GM18499 (cell line): Measurements from ENCODE around the gene FKBP15.
"Not testable (repeated sequence)": the region's sequence is repeated elsewhere in the genome, so short reads cannot be mapped to it uniquely, and the experiment has no call there.

Experiments used
- ATAC-seq: cut with Tn5 transposase; IDR thresholded peaks from one replicate; pipeline ENCODE4 v1.9.1; 2021; ENCODE audit warnings: moderate number of reproducible peaks; ENCODE audit not compliant: insufficient read depth, unreplicated experiment

The FKBP15 gene, protein sequence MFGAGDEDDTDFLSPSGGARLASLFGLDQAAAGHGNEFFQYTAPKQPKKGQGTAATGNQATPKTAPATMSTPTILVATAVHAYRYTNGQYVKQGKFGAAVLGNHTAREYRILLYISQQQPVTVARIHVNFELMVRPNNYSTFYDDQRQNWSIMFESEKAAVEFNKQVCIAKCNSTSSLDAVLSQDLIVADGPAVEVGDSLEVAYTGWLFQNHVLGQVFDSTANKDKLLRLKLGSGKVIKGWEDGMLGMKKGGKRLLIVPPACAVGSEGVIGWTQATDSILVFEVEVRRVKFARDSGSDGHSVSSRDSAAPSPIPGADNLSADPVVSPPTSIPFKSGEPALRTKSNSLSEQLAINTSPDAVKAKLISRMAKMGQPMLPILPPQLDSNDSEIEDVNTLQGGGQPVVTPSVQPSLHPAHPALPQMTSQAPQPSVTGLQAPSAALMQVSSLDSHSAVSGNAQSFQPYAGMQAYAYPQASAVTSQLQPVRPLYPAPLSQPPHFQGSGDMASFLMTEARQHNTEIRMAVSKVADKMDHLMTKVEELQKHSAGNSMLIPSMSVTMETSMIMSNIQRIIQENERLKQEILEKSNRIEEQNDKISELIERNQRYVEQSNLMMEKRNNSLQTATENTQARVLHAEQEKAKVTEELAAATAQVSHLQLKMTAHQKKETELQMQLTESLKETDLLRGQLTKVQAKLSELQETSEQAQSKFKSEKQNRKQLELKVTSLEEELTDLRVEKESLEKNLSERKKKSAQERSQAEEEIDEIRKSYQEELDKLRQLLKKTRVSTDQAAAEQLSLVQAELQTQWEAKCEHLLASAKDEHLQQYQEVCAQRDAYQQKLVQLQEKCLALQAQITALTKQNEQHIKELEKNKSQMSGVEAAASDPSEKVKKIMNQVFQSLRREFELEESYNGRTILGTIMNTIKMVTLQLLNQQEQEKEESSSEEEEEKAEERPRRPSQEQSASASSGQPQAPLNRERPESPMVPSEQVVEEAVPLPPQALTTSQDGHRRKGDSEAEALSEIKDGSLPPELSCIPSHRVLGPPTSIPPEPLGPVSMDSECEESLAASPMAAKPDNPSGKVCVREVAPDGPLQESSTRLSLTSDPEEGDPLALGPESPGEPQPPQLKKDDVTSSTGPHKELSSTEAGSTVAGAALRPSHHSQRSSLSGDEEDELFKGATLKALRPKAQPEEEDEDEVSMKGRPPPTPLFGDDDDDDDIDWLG

DNA sequence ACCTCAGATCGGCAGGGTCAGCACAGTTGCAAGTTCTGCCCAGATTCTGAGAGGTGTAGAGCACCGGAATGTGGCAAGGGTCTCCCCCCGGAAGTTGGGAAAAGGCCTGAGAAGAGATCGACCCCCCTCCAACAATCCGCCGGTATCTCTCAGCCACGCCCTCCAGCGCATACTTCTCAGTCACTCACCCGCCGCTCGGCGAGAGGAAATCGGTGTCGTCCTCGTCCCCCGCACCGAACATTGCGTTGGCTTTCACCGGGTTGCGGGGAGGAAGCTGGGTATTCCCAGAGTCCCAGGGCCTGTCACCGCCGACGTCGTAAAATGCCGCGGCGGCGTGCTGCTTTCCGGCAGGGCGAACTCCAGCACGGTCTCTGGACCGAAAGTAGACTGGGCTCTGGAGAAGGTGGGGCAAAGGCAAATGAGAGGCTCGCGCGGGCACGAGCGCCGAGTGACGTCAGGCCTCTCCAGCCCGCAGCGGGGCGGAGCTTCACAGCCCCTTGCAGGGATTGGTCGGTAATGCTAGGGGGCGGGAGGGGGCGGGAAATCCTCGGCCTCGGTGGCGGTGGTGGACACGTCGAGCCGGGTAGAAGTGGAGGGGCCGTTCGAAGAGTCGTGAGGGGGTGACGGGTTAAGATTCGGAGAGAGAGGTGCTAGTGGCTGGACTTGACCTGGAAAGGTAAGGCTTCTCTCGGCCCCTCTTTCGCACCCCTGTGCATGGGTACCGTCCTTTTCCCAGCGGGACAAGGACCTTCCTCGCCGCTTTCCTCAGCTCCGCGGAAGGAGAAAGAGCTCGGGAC, at the start of gene FKBP15, which contains the start of gene SLC31A1:
Gene FKBP15, minus strand, starts transcription at position 275 of the 797 bp plus-strand sequence. Its CDS starts 34 bp downstream, at position 241.
Gene SLC31A1, plus strand, starts transcription at position 542 of the 797 bp plus-strand sequence. CDS start 34,605 bp downstream, outside the sequence.
- ATAC-seq: peak; percentile 72

DNA sequence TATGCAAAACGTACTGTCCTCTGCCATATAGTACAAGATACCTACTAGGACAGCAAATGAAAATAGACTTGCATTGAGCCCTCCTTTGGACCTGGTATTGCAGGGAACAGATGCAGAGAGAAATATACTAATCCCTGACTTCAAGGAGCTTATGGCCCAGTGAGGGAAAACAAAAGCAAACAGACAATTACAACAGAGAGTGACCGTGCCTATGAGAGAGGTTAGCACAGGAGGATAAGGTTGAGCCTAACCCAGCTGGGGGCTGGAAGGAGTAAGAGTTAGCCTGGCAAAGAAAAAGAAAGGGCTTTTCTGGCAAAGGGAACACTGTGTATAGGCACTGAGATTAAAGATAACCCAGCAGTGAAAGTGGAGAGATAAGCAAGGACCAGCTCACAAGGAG, 48.8 kb upstream of the FKBP15 start:
- ATAC-seq: no peak

DNA sequence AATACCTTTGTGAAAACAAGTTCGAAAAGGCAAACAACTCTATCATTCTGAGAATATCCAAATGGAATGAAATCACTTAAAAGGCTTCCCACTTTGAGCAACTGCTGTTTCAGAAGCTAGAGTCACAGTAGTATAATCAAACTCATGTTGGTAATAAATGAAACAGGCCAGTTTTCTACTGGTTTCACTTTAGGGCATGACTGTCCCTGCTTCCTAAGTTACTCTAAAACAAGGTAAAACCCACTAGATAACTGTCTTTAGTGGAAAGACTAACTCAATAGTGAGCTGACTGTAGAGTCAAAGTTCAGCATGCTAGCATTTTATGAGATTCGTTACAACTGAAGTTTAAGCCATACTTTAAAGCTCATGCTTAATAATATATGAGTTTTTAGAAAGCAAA, 48.3 kb upstream of the FKBP15 start:
- ATAC-seq: no peak

DNA sequence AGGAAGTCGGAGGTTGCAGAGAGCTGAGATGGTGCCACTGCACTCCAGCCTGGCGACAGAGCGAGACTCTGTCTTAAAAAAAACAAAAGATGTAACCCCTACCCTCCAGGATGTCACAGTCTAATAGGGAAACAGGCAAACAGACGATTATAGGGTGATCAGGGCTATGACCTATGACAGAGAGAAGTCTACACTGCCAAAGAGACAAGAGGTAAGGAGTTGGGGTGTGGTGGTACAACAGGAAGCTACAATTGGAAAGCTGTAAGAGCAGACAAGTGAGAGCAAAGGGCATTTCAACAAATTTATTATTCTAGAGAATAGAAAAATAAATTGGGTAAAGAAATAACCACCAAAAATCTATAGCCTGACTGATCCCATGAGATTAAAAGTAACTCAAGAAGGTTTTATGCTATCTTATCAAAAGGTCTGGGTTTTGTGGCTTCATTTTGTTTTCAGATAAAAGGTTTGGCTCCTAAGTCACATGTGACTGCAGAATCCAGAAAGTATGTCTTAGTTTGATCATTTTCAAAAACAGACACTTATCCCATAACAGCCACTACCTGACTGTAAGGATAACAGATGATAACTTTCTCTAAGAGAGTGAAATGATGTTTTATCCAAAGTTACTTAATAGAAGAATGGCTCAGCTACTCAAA, 47.0 kb upstream of the FKBP15 start:
- ATAC-seq: no peak

DNA sequence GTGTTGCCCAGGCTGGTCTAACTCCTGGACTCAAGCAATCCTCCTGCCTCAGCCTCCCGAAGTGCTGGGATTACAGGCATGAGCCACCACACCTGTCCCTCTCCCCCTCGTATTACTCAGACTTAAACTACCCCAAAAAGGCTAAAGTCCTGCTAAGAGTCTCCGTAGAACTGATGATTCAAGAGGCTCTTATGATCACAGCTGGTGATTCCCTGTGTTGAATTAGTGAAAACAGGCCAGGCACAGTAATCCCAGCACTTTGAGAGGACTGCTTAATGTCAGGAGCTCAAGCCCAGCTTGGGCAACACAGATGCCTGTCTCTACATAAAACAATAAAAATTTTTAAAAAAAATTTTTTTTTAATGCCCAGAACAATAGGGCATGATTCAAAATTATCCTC, 45.1 kb upstream of the FKBP15 start:
- no peak for ATAC-seq

DNA sequence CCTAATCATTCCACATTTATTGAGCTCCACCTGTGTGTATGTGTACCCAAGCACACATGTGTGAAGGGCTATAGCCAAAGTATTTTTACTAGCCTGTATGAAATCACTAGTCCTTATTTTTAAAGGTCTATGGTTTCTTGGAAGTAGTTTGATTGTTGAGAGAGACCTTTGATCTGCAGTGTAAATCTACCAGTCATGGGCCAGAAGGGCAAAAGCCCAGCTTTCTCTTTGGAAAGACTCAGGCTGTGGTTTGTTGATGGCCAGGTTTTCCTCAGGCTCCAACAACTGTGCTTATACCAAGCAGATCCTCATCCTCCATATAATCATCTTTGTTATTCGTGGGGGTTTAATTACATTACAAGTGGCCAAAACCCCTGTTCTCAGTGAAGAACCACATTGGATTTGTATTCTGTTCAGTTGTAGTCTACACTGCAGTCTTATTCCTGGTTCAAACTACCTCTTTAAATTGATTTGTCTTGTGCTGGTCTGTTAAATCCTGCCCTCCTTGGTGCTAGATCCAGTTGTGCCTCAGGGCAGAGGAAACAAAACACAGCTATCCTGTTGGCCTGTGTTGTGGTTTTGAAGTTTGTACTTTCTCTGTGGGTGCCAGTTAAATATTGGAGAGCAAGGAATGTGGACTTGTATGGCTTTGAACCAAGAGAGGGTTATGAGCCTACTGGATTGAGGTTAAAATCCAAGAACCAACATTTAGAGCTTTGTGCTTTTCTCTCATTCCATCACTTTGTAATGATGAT, 41.0 kb upstream of the FKBP15 start:
- ATAC-seq: no peak

DNA sequence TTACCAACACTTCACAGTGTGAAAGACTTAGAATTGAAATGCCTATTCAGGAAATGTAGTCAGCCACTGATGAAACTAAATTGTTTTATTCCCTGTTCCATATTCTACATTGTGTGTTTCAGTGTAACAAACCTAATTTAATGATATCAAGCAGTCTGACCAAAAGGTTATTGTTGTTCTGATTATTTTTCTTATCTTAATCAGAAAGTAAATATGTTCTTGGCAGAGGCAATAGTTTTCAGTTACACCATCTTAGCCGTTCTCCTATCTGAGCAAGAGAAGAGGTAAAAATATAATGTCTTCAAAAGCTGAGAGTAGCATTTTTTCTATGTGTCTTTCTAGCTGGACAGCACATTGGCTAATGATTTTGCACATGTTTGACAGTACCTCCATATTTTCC, 37.2 kb upstream of the FKBP15 start:
- no peak for ATAC-seq

DNA sequence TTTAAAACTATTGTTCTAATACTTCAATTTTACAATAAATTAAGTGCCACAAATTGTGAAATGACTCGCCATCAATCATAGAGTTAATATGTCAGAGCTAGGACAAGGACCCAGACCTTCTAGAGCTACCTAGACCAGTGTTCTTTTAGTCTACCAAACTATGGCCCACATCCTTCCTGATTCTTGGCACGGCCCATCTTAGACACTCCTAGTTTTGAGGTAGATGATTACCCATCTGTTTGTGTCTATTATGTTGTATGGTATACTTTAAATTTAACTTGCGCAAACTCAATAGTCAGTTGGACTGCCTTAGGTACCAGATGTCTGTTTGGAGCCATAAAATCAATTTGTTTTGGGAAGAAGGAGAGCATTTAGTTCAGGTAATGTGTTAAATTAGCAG, 36.8 kb upstream of the FKBP15 start:
- no peak for ATAC-seq

DNA sequence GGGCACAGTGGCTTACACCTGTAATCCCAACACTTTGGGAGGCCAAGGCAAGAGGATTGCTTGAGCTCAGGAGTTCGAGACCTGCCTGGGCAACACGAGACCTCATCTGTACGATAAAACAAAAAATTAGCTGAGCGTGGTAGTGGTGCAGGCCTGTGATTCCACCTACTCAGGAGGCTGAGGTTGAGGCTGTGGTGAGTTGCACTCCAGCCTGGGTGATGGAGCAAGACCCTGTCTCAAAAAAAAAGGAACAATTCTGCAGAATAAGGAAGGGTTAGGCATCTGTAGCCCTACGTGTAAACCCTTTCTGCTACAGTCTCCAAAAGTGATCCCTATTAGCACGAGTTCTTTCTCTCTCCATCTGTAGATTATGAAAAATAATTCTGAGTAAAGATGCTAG, 34.4 kb upstream of the FKBP15 start:
- ATAC-seq: no peak

DNA sequence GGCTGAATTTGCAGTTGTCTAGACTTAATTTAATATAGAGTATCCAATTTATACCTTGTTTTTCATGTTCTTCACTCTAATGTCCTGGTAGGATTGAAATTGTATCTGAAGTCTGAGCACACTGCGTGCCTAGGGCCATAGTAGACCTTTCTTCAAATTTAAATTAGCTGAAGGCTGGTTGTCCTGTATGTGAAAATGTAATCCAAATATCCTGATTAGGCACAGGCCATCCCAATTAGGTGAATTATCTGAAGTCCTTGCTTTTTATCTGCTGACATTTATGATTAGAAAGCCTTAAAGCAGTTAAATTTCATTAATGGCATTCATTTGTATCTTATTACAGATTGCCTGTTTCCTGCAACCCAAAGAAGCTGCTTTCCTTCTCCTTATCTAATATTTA, 33.9 kb upstream of the FKBP15 start:
- no peak for ATAC-seq

DNA sequence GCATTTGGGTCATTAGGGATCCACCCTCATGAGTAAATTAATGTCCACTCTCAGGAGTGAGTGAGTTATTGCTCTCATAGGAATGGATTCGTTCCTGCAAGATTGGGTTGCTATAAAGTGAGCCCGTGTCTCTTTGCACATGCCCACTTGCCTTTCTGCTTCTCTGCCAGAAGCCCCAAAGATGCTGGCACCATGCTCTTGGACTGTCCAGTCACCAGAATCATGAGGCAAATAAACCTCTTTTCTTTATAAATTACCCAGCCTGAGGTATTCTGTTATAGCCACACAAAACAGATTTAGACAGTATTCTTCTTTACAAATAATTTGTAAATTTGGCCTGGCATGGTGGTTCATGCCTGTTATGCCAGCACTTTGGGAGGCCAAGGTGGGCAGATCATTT, 29.7 kb upstream of the FKBP15 start:
- no peak for ATAC-seq

DNA sequence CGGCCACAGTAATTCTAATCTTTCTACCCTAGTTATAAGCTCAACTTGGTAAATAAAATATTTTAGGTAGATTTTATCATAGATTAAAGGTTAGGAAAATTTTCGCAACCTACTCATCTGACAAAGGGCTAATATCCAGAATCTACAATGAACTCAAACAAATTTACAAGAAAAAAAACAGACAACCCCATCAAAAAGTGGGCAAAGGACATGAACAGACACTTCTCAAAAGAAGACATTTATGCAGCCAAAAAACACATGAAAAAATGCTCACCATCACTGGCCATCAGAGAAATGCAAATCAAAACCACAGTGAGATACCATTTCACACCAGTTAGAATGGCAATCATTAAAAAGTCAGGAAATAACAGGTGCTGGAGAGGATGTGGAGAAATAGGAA, 28.6 kb upstream of the FKBP15 start:
- ATAC-seq: not testable (repeated sequence)

DNA sequence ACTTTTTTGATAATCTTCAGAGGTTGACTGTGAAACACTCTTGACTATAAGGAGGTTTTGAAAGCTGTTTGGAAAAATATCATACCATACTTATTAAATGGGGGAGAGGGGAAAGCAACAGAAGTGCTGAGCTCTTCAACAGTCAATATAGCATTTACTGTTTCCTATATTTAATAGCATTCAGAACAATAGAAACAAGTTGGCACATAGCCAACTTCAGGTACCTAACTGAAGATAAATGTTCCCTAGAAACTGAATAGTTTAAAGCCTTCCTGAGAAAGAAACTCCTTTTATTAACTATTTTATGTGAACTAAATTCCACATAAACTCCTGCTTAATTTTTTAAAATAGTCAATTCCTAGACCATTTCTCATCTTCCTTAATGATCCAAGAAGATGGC, 26.6 kb upstream of the FKBP15 start:
- ATAC-seq: no peak

DNA sequence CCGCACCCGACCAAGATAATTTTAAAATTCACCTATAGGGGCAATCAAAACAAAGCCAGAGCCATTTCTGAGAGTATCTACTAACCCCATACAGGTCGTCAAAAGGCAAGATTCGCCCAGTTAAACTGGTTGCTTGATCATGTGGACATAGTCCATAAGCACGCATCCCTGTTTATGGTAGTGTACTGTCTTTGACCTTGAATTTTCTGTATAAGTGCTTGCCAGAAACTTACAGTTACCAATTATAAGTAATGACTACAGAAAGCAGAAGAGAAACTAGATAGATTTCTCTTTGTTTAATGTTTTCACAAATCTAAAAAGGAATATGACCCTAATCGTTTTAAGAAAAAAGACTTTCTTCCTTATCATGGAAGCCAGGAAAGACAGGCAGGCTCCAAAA, 25.9 kb upstream of the FKBP15 start:
- no peak for ATAC-seq

DNA sequence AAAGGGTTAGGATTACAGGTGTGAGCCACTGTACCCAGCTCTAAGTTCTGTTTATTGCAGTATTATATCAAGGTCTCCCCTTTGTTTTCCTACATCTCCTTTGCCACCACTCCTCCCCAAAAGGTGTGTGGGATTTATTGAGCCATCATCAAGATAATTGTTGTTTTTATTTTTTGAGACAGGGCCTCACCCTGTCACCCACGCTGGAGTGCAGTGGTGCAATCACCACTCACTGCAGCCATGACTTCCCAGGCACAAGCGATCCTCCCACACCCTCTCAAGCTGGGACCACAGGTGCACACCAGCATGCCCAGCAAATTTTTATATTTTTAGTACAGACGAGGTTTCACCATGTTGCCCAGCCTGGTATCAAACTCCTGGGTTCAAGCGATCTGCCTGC, 24.8 kb upstream of the FKBP15 start:
- no peak for ATAC-seq

DNA sequence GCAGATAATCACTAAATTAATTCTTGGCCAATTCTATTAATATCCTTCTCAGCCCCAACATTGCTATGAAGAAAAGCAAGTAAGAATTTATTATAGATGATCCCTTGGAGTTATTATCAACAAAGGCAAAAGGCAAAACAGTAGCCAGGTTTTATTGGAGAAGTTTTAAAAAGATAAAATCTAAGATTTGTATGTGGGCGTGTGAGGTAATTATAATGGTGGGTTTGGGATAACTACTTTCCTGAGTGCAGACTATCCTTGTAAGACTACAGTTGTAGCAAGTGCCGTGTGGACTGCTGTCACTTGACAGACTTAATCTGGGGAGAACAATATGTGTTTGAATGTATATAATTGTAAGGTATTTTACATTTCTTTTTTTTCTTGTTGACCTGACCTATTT, 23.5 kb upstream of the FKBP15 start:
- no peak for ATAC-seq

DNA sequence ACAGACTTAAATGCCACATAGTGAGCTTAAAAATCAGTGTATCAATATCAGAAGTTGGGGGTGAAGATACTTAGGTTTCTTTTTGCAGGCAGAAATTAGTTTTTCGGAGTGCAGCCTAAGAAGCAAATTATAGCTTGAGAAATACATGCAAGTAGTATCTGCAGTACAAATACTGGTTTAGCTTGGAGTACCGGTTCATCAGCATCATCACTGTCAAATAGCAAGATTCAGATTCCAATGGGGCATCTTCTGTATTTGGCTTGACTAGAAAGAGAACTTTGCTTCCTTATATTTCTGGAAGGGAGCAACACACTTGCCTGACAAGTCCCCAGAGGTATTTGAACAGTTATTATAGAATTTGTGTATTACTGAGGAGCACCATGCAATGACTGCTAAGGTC, 20.1 kb upstream of the FKBP15 start:
- ATAC-seq: no peak

DNA sequence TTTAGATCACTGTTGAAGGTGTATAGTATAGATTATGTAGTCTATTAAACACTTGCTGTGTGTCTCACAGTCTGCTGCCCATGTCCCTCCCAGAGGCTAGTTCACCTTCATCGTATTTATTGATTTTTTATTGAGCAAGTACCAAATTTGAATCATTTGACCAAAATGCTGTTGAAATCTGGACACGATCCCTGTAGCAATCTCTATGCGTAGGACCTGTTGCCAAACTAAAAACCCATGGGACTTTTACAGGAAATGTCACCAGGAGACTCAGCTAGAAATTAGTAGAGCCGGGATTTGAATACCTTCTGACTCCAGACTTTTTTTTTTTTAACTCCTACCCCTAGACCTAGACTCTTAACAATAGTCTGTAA, 17.8 kb upstream of the FKBP15 start:
- ATAC-seq: no peak
